K562 (cell line): ENCODE results near the gene CELSR3.
A peak's percentile ranks its signal among the peaks of the same experiment; 100 is the strongest.

Experiments
- ATF2 ChIP-seq: sonication (generic); formaldehyde crosslinking; IDR thresholded peaks from 2 replicates; pipeline ENCODE4 v1.8.1; 2022; ENCODE audit warnings: missing genetic modification reagents
- CBX8 ChIP-seq: fragments of 200-600 bp; sonication (generic); IDR thresholded peaks from 2 replicates; pipeline ENCODE4 v1.6.1; 2012; ENCODE audit warnings: borderline replicate concordance, mixed run types, low read depth, mild to moderate bottlenecking, moderate library complexity, mixed read lengths, low read length, control low read depth, inconsistent platforms; ENCODE audit not compliant: poor library complexity, severe bottlenecking; ENCODE audit errors: extremely low read depth
- CTCF ChIP-seq, 3 experiments: IDR thresholded peaks in 2 of 3; conservative IDR thresholded peaks in 1 of 3; 2 replicates each; pipeline ENCODE4 v1.5.1; 2011 to 2012; ENCODE audit warnings: low read length in 3 of 3, mild to moderate bottlenecking in 3 of 3, control low read depth in 2 of 3, improper control_type of control experiment in 1 of 3, inconsistent platforms in 1 of 3, low read depth in 1 of 3, mixed read lengths in 1 of 3, moderate library complexity in 1 of 3; ENCODE audit not compliant: insufficient read depth in 2 of 3
- FOS ChIP-seq: IDR thresholded peaks from 3 replicates; pipeline ENCODE4 v1.6.1; 2011; ENCODE audit not compliant: insufficient read length; ENCODE audit errors: extremely low read depth
- NRF1 ChIP-seq, 2 experiments: fragments of 450-650 bp; IDR thresholded peaks in 1 of 2; conservative IDR thresholded peaks in 1 of 2; 2 replicates each; pipeline ENCODE4 v1.6.1; 2014; ENCODE audit warnings: mild to moderate bottlenecking in 2 of 2
- RBFOX2 ChIP-seq: fragments of 200-400 bp; formaldehyde crosslinking; IDR thresholded peaks from 2 replicates; pipeline ENCODE4 v1.6.1; 2017; ENCODE audit warnings: low read depth, mild to moderate bottlenecking, low read length, moderate library complexity
- ZFX ChIP-seq: sonication (generic); formaldehyde crosslinking; IDR thresholded peaks from 2 replicates; pipeline ENCODE4 v1.8.0; 2022; ENCODE audit warnings: mild to moderate bottlenecking, missing genetic modification reagents, moderate library complexity
- ZNF274 ChIP-seq: IDR thresholded peaks from 2 replicates; pipeline ENCODE4 v1.6.1; 2011; ENCODE audit warnings: low read depth, mild to moderate bottlenecking, low read length, moderate library complexity, borderline replicate concordance
- ZNF436 ChIP-seq: fragments of 250-450, 450-650 bp; sonication (Bioruptor Pico); formaldehyde crosslinking; IDR thresholded peaks from 2 replicates; pipeline ENCODE4 v1.7.0; 2020; ENCODE audit warnings: mild to moderate bottlenecking
- ZNF449 ChIP-seq: fragments of 250-450 bp; sonication (Bioruptor Pico); IDR thresholded peaks from 2 replicates; pipeline ENCODE4 v1.8.0; 2022; ENCODE audit warnings: moderate library complexity, mild to moderate bottlenecking, inconsistent platforms
- ZNF717 ChIP-seq: fragments of 250-450 bp; sonication (Bioruptor Pico); IDR thresholded peaks from 2 replicates; pipeline ENCODE4 v1.5.0; 2021

- TF ChIP-seq ZNF449 (CRISPR knock-in tag) (no peak), ZNF274 (no peak), FOS (no peak), CBX8 (no peak), CTCF (IDR thresholded peaks at IDR 0.05 in 2 of 3, conservative IDR thresholded peaks at IDR 0.05 in 1 of 3; ENCODE audit: insufficient read depth in 2 of 3, low read depth in 1 of 3, low read length in 3 of 3) (no peak), RBFOX2 (peak; percentile 29; the same call in 1 of the 2 replicates), ZNF436 (CRISPR knock-in tag) (no peak), ZNF717 (CRISPR knock-in tag) (no peak), NRF1 (conservative IDR thresholded peaks at IDR 0.05 in 1 of 2, IDR thresholded peaks at IDR 0.05 in 1 of 2) (no peak), ATF2 (no peak), ZFX (CRISPR knock-in tag) (no peak)
These were observed 65.8 kb downstream of the CELSR3 start for GRCh38 chr3:48596676-48597407.
